ENCODE data around the gene CLPSL2.
A peak's percentile ranks its signal among the peaks of the same experiment; 100 is the strongest.
"Not testable (repeated sequence)": the region's sequence is repeated elsewhere in the genome, so short reads cannot be mapped to it uniquely, and the experiment has no call there.

Gene CLPSL2

GRCh38 chr6:35776364-35777215, at the start of gene CLPSL2:
Gene CLPSL2 (plus strand): TSS chr6:35776598. CDS start chr6:35776619, 21 bp downstream.
- no peak for DNase-seq (ENCODE audit: low read depth)

GRCh38 chr6:35727231-35727934, 49.0 kb upstream of the CLPSL2 start:
- DNase-seq (ENCODE audit: low read depth): no peak

GRCh38 chr6:35727935-35728682, 48.3 kb upstream of the CLPSL2 start:
- DNase-seq (ENCODE audit: low read depth): peak; percentile 79

GRCh38 chr6:35728683-35729678, 47.4 kb upstream of the CLPSL2 start:
- DNase-seq (ENCODE audit: low read depth): no peak

GRCh38 chr6:35729722-35730121, 46.7 kb upstream of the CLPSL2 start:
- no peak for DNase-seq (ENCODE audit: low read depth)

- no peak for DNase-seq (ENCODE audit: low read depth)
Observed at GRCh38 chr6:35730745-35731413, 45.5 kb upstream of the CLPSL2 start.

- DNase-seq (ENCODE audit: low read depth): peak; percentile 84
Observed at GRCh38 chr6:35731414-35731735, 45.0 kb upstream of the CLPSL2 start.

- DNase-seq (ENCODE audit: low read depth): peak; percentile 89
Observed at GRCh38 chr6:35731736-35732532, 44.5 kb upstream of the CLPSL2 start.

- DNase-seq (ENCODE audit: low read depth): no peak
Observed at GRCh38 chr6:35733633-35734032, 42.8 kb upstream of the CLPSL2 start.

GRCh38 chr6:35734319-35734718, 42.1 kb upstream of the CLPSL2 start:
- not testable (repeated sequence) for DNase-seq (ENCODE audit: low read depth)

- DNase-seq (ENCODE audit: low read depth): no peak
Observed at GRCh38 chr6:35735452-35735851, 40.9 kb upstream of the CLPSL2 start.

GRCh38 chr6:35736253-35736894, 40.0 kb upstream of the CLPSL2 start:
- peak; percentile 73 for DNase-seq (ENCODE audit: low read depth)

GRCh38 chr6:35736982-35737412, 39.4 kb upstream of the CLPSL2 start, which contains the start of gene ARMC12:
Gene ARMC12 (plus strand): TSS chr6:35737032. CDS start chr6:35737109, 77 bp downstream.
- no peak for DNase-seq (ENCODE audit: low read depth)

- DNase-seq (ENCODE audit: low read depth): no peak
Observed at GRCh38 chr6:35737413-35738211, 38.8 kb upstream of the CLPSL2 start.

- DNase-seq (ENCODE audit: low read depth): no peak
Observed at GRCh38 chr6:35739645-35740524, 36.5 kb upstream of the CLPSL2 start.

- DNase-seq (ENCODE audit: low read depth): no peak
Observed at GRCh38 chr6:35742842-35743241, 33.6 kb upstream of the CLPSL2 start.

- no peak for DNase-seq (ENCODE audit: low read depth)
Observed at GRCh38 chr6:35745509-35745908, 30.9 kb upstream of the CLPSL2 start.

Data from activated T-helper 9 cell treated with anti-CD3 and anti-CD28 coated beads, Interleukin-2, amount 50 U/mL, for 16 hours (primary cell).